HG02981 (cell line): ENCODE results near the gene PRKCQ.
"Not testable (repeated sequence)": the region's sequence is repeated elsewhere in the genome, so short reads cannot be mapped to it uniquely, and the experiment has no call there.

Experiments used
- ATAC-seq: cut with Tn5 transposase; IDR thresholded peaks from one replicate; pipeline ENCODE4 v1.9.1; 2021; ENCODE audit warnings: mild to moderate bottlenecking, moderate library complexity; ENCODE audit not compliant: unreplicated experiment

The PRKCQ gene

DNA sequence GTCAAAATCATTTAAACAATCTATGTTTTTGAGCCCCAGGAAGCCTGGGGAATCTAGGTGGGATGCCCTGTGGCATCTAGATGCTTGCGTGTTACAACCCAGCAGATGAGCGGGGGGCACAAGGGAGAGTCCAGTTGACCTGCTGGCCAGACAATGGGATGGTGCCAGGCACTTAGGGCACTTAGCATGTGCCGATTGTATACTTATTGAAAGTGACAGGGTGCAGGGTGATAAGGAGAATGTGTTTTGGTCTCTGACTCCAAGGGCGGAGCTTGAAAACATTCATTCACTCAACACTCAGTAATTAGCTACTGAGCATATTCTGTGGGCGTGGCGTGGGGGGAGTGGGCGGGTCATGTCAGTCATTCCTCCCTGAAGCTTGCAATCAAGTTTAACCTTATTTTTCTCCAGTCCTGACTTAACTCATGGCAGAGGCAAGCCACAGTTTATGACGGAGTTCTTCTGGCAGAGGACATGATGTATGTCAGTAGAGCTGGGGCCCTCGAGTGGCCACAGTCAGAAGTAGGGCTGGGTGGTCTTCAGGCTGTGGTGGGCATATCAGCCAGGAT lies 115.1 kb downstream of the PRKCQ start:
- peak; percentile 16 for ATAC-seq

GRCh38 chr10:6463366-6463765 lies 116.7 kb downstream of the PRKCQ start:
- ATAC-seq: no peak

DNA sequence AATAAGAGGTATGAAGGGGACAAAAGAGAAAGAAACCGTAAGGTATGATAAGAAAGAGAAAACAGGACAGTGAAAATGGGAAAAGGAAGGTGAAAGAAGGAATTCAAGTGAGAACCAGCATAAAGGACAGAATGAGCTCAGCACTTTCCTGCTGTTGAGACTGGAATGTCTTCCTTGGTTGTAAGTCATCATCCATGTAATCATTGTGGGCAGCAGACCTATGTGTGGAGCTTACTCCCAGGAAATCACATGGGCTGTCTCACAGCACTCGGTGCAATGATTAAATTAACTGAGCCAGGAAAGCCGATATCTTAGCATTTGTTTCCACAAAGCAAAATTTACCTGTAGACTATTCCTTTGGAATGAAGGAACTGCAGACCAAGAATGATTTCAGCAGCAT lies 118.1 kb downstream of the PRKCQ start:
- ATAC-seq: no peak

- ATAC-seq: no peak
Measured at GRCh38 chr10:6460861-6461409, 119.1 kb downstream of the PRKCQ start.

DNA sequence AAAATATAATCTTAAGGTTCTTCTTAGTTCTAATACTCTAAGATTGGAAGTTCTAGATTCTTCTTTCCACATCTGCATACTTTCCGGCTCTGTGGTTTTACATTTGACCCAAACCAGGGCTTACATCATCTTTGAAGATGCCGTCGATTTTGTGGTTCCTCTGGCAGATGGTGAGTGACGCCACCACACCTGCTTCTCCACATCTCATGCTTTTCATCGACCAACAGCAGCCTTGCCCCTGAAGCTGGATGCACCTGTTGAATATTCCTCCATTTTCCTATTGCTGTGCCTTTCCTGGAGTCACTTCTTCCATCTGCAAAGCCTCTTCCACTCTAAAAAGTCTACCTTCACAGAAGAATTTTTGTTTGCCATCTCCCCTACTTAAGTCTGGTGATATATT lies 121.3 kb downstream of the PRKCQ start:
- no peak for ATAC-seq

- ATAC-seq: no peak
Measured at GRCh38 chr10:6457376-6457775, 122.7 kb downstream of the PRKCQ start.

- no peak for ATAC-seq
Measured at GRCh38 chr10:6456067-6456466, 124.0 kb downstream of the PRKCQ start.

DNA sequence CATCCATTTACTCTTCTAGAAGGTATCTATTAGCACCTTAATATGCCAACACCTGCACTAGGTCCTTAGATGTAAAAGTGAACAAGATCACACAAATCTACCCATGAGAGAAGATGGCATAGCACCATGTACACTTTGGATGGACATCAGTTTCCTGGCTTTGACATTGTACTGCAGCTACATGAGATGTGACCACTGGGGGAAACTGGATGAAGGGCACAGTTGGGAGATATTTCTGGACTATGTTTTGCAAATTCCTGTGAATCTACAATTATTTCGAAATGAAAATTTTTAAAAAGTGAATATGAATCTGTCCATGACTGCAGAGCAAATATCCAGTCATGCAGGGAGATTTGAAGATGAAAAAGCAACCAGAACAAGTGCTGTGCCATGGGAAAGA lies 124.5 kb downstream of the PRKCQ start:
- ATAC-seq: no peak

DNA sequence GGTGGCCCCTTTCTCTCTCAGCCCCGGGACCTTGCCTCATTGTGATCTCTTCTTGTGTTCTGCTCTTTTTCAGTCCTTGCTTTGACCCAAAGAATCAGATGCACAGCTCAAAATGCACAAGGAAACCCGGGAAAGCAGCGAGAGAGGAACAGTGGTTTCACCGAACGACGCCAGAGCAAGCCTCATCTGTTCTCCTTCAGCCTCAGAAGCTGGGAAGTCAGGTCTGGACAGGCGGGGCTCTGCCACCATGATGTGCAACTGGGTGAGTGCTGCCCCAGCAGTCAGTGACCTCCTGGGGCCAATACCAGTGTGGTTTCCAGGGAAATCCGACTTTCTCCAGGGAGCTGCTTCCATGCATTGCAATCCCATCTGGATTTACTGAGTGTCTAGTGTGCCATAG lies 133.4 kb downstream of the PRKCQ start:
- ATAC-seq: no peak

GRCh38 chr10:6445671-6446316 lies 134.3 kb downstream of the PRKCQ start:
- ATAC-seq: no peak

DNA sequence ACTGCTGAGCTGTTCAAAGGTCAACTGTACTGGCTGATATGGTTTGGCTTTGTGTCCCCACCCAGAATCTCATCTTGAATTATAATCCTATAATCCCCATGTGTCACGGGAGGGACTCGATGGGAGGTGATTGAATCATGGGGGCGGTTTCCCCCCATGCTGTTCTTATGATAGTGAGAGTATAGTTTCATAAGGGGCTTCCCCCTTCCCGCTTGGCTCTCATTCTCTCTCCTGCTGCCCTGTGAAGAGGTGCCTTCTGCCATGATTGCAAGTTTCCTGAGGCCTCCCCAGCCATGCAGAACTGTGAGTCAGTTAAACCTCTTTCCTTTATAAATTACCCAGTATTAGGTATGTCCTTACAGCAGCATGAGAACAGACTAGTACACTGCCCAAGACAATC lies 140.2 kb downstream of the PRKCQ start:
- not testable (repeated sequence) for ATAC-seq

GRCh38 chr10:6431861-6432260 lies 148.2 kb downstream of the PRKCQ start:
- no peak for ATAC-seq

- ATAC-seq: no peak
Measured at GRCh38 chr10:6431186-6431585, 148.9 kb downstream of the PRKCQ start.

DNA sequence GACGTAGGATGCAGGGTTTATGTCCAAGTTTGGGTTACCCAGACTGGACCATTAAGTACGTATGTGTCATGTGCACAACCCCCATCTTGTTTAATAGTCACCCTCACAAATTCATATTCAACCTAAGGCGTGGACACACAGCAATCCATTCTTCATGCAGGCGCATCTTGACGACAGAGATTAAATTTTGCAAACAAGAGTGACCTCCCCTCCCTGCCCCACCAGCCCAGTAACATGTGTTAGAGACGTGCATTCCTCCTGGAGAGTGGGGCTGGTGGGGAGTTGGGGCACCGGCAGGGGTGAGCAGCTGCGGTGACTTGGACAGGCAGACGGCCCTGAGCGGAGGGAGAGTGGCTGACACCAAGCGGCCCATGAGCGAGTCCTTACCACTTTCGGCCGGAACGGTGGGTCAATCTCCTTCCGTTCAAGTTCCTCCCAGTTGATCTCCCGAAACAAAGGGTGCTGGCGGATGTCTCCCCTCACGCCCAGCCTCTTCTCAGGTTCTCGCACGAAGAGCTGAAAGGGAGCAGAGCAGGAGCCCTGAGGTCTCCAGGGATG lies 149.6 kb downstream of the PRKCQ start:
- no peak for ATAC-seq

GRCh38 chr10:6427357-6427959 lies 152.6 kb downstream of the PRKCQ start:
- ATAC-seq: no peak

DNA sequence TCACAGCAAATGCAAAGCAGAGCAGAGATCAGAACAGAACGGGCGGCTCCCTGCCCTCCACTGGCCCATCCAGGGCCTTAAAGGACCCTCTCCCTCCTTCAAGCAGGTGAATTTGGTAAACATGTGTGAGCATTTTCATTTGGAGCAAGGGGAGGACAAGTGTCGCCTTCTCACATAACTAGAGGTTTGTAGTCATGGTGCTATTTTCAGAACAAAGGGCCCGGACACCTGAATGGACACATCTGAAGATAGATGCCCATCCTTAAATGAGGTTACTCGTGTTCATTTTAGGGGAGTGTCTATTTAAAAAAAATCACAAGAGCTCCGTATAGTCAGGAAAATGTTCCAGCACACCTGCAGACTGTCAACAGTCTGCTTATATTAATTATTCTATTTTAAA lies 153.8 kb downstream of the PRKCQ start:
- no peak for ATAC-seq

GRCh38 chr10:6423413-6424170 lies 156.5 kb downstream of the PRKCQ start:
- ATAC-seq: no peak

GRCh38 chr10:6423004-6423403 lies 157.1 kb downstream of the PRKCQ start:
- no peak for ATAC-seq

DNA sequence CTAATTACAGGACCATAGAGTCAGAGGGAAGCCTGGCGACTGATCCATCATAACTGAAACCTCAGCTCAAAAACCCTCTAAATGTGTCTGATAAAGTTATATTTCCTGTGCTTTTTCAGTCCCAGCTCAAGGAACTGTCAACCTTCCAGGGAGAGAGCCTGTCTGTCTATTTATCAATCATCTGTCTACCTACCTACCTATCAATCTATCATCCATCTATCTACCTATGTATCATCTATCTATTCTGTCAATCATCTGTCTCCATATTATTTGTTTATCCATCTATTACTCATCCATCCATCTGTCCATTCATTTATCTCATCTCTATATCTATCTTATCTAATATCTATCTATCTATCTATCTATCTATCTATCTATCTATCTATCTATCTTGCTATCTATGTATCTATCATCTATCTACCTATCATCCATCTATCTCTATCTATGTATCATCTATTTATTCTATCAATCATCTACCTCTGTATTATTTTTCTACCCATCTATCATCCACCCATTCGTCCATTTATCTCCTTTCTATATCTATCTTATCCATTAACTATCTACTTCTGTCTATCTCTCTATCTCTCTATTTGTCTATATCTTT lies 161.4 kb downstream of the PRKCQ start:
- no peak for ATAC-seq

DNA sequence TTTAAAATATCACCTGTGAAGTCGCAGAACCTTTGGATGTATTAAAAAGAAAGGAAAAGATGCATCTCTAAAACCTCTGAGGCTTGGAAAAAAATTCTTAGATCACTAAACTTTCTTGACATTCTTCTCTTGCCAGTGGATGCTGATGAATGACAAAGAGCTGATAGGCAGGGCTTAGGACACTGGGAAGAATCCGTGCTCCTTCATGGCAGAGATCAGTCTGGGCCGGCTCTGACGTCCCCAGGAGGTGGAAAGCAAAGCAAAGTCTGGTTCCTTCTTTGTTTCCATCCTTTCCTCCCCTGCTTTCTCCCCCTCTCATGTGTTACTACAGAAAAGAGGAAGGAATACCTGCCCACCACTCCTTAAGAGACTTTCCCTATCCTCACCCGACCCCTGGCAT lies 161.9 kb downstream of the PRKCQ start:
- ATAC-seq: no peak
